Neural cell (in vitro differentiated cells): ENCODE results near the gene UPF1. TPM values are rescaled to one million over a fixed set of nuclear protein-coding genes. Genes with fewer than 3 reads are reported as not detected.

Source experiments
- H2AFZ ChIP-seq: fragments of 200-600, 300-800 bp; sonication (generic), shearing (Covaris generic); 2 replicates; pipeline ENCODE4 v1.6.0; 2014; ENCODE audit warnings: low read depth, mild to moderate bottlenecking, antibody characterized with exemption, low read length, moderate library complexity
- H3F3A ChIP-seq: fragments of 200-600 bp; shearing (Covaris generic); 2 replicates; pipeline ENCODE4 v1.6.1; 2016; ENCODE audit warnings: mild to moderate bottlenecking, moderate library complexity, mixed read lengths, antibody characterized with exemption, low read length; ENCODE audit not compliant: insufficient read depth, poor library complexity, severe bottlenecking
- H3K27ac ChIP-seq: fragments of 200-600, 300-800 bp; sonication (generic), shearing (Covaris generic); 2 replicates; pipeline ENCODE4 v1.5.1; 2014; ENCODE audit warnings: mild to moderate bottlenecking, low read length, moderate library complexity
- H3K27me3 ChIP-seq: fragments of 300-800, 200-600 bp; sonication (generic), shearing (Covaris generic); 2 replicates; pipeline ENCODE4 v1.6.0; 2014; ENCODE audit warnings: mild to moderate bottlenecking, low read depth, low read length, moderate library complexity; ENCODE audit not compliant: insufficient read depth
- H3K36me3 ChIP-seq: fragments of 300-800, 200-600 bp; sonication (generic), shearing (Covaris generic); 2 replicates; pipeline ENCODE4 v1.5.1; 2014; ENCODE audit warnings: mild to moderate bottlenecking, antibody characterized with exemption, low read length, moderate library complexity; ENCODE audit not compliant: insufficient read depth
- H3K4me2 ChIP-seq: fragments of 300-800, 200-600 bp; sonication (generic), shearing (Covaris generic); 2 replicates; pipeline ENCODE4 v1.6.0; 2014; ENCODE audit warnings: mild to moderate bottlenecking, low read length
- H3K4me3 ChIP-seq: fragments of 300-800, 200-600 bp; sonication (generic), shearing (Covaris generic); 2 replicates; pipeline ENCODE4 v1.5.1; 2014; ENCODE audit warnings: mild to moderate bottlenecking, low read length, moderate library complexity
- H3K79me2 ChIP-seq: fragments of 200-600 bp; shearing (Covaris generic); replicated peaks from 2 replicates; pipeline ENCODE4 v1.6.0; 2014; ENCODE audit warnings: mild to moderate bottlenecking, low read length, moderate library complexity; ENCODE audit not compliant: insufficient read depth
- H3K9ac ChIP-seq: fragments of 300-800, 200-600 bp; sonication (generic), shearing (Covaris generic); 2 replicates; pipeline ENCODE4 v1.6.1; 2016; ENCODE audit warnings: mild to moderate bottlenecking, low read length, mixed read lengths
- H3K9me2 ChIP-seq: fragments of 200-600 bp; shearing (Covaris generic); 2 replicates; pipeline ENCODE4 v1.6.1; 2016; ENCODE audit warnings: mild to moderate bottlenecking, low read length, mixed read lengths; ENCODE audit not compliant: insufficient read depth
- H3K9me3 ChIP-seq: fragments of 200-600, 300-800 bp; sonication (generic), shearing (Covaris generic); 2 replicates; pipeline ENCODE4 v1.6.1; 2016; ENCODE audit warnings: mild to moderate bottlenecking, mixed run types, low read length, moderate library complexity, mixed read lengths
- H4K20me1 ChIP-seq: fragments of 200-600 bp; shearing (Covaris generic); 2 replicates; pipeline ENCODE4 v1.6.1; 2016; ENCODE audit warnings: mild to moderate bottlenecking, mixed run types; ENCODE audit not compliant: insufficient read depth
- CTCF ChIP-seq: fragments of 450-650 bp; IDR thresholded peaks from 2 replicates; pipeline ENCODE4 v1.5.1; 2014; ENCODE audit warnings: antibody characterized with exemption, mild to moderate bottlenecking, moderate library complexity; ENCODE audit not compliant: poor library complexity, severe bottlenecking
- EP300 ChIP-seq: fragments of 450-650 bp; conservative IDR thresholded peaks from 2 replicates; pipeline ENCODE4 v1.6.1; 2014; ENCODE audit warnings: antibody characterized with exemption, mild to moderate bottlenecking, moderate library complexity; ENCODE audit not compliant: poor library complexity, severe bottlenecking
- EZH2 ChIP-seq: fragments of 200-600, 300-800 bp; shearing (Covaris generic), sonication (generic); IDR thresholded peaks from 2 replicates; pipeline ENCODE4 v1.6.1; 2014; ENCODE audit warnings: antibody characterized with exemption, low read length, borderline replicate concordance, mild to moderate bottlenecking; ENCODE audit not compliant: insufficient read depth, poor library complexity, severe bottlenecking
- MXI1 ChIP-seq: fragments of 450-650 bp; conservative IDR thresholded peaks from 2 replicates; pipeline ENCODE4 v1.6.1; 2014; ENCODE audit warnings: antibody characterized with exemption, mild to moderate bottlenecking; ENCODE audit not compliant: poor library complexity, severe bottlenecking
- POLR2AphosphoS5 ChIP-seq: IDR thresholded peaks from 2 replicates; pipeline ENCODE4 v1.6.1; 2012
- RAD21 ChIP-seq: fragments of 450-650 bp; conservative IDR thresholded peaks from 2 replicates; pipeline ENCODE4 v1.6.1; 2014; ENCODE audit warnings: antibody characterized with exemption, mild to moderate bottlenecking, moderate library complexity
- REST ChIP-seq: IDR thresholded peaks from 2 replicates; pipeline ENCODE4 v1.6.1; 2012; ENCODE audit warnings: borderline replicate concordance
- SMC3 ChIP-seq: fragments of 450-650 bp; conservative IDR thresholded peaks from 2 replicates; pipeline ENCODE4 v1.6.1; 2014; ENCODE audit warnings: antibody characterized with exemption, mild to moderate bottlenecking, moderate library complexity; ENCODE audit not compliant: poor library complexity
- TAF1 ChIP-seq: IDR thresholded peaks from 2 replicates; pipeline ENCODE4 v1.6.1; 2012; ENCODE audit warnings: low read depth
- polyA plus RNA-seq: library from polyadenylated mRNA; depleted of rRNA; stranded (reverse); fragments of >200 nt; gene quantifications from 2 replicates; pipeline ENCODE4 v1.2.3, GENCODE V29; 2014

Gene UPF1
- polyA plus RNA-seq, 1 donor from 2014 or later = 39.3 TPM

GRCh38 chr19:18846862-18847548, 15.2 kb downstream of the UPF1 start:
- Histone ChIP-seq H3K9me2 (no peaks in the 10 kb centered on the region), H3K27ac (no peak overlapping the region), H3K4me2 (no peak overlapping the region), H3K9me3 (no peaks in the 10 kb centered on the region), H3K27me3 (no peaks in the 10 kb centered on the region), H3K9ac (no peak overlapping the region), H3K79me2 (peaks cover 25% of the 10 kb centered on the region), H3F3A (no peaks in the 10 kb centered on the region), H3K36me3 (no peaks in the 10 kb centered on the region), H3K4me3 (no peak overlapping the region), H4K20me1 (peaks cover 5% of the 10 kb centered on the region), H2AFZ (no peak overlapping the region)
- no peak for TF ChIP-seq EZH2
- no peak for TF ChIP-seq REST
- TF ChIP-seq MXI1 = no peak
- peak; percentile 87 for TF ChIP-seq CTCF
- no peak for TF ChIP-seq POLR2AphosphoS5
- TF ChIP-seq RAD21 = peak; percentile 90
- TF ChIP-seq SMC3 = peak; percentile 93
- TF ChIP-seq TAF1 = no peak
- TF ChIP-seq EP300 = no peak

DNA sequence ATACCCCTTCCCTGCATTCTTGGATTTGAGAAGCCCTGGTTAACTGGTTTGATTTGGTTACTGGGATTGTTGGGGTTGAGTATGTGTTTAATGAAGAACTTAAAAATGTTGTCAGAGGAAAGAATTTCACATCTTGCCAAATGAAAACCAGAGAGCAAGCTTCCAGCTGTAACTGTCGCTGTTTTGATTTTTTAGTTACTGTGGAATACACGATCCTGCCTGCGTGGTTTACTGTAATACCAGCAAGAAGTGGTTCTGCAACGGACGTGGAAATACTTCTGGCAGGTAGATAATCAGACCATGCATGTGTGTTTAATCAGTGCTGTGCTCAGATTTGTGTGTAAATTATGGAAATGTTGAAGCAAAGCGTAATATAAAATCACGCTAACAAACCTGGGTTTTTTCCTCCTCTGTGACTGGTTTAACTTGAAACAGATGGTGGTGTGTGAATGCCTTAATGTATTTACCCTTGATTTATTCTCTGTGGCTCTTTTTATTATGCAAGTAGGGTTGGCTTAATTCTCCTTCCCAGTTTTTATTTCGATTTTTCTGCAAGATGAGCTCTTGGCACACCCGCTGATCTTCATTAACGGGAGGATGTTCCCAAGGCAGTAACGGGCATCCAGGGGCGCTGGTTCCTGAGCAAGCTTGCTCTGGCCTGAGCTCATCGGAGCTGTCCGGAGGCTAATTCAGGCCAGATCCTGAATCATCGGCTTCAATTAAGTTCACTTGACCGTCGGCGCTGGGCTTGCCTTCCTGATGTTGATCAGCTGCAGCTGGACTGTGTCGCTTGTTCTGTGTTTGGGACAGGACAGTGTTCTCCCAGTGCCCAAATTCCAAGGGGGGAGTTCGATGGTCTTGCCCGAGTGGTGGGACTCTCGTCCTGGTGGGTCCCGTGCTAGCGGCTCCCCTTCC, 16.0 kb downstream of the UPF1 start:
- TF ChIP-seq EZH2 = no peak
- no peak for TF ChIP-seq MXI1
- TF ChIP-seq RAD21 = no peak
- no peak for TF ChIP-seq CTCF
- no peak for TF ChIP-seq REST
- no peak for TF ChIP-seq EP300
- no peak for TF ChIP-seq TAF1
- no peak for TF ChIP-seq POLR2AphosphoS5
- TF ChIP-seq SMC3 = no peak
- H3K9ac ChIP-seq = no peak overlapping the region
- no peak overlapping the region for H3K4me3 ChIP-seq
- no peaks in the 10 kb centered on the region for H3K36me3 ChIP-seq
- no peaks in the 10 kb centered on the region for H3F3A ChIP-seq
- H2AFZ ChIP-seq = no peak overlapping the region
- no peak overlapping the region for H3K27ac ChIP-seq
- no peaks in the 10 kb centered on the region for H3K9me2 ChIP-seq
- peaks cover 5% of the 10 kb centered on the region for H4K20me1 ChIP-seq
- peaks cover 20% of the 10 kb centered on the region for H3K79me2 ChIP-seq
- H3K27me3 ChIP-seq = no peaks in the 10 kb centered on the region
- no peak overlapping the region for H3K4me2 ChIP-seq
- H3K9me3 ChIP-seq = no peaks in the 10 kb centered on the region
